Measurements from ENCODE around the gene CCNE1. TPM values are rescaled to one million over a fixed set of nuclear protein-coding genes. Genes with fewer than 3 reads are reported as not detected.

CCNE1 gene
- total and polyA plus RNA-seq, 2 of the 13 experiments (the other 11 are each of a cell fraction or from before 2014, with no cell fraction given) = 16.0 to 50.6 TPM

DNA sequence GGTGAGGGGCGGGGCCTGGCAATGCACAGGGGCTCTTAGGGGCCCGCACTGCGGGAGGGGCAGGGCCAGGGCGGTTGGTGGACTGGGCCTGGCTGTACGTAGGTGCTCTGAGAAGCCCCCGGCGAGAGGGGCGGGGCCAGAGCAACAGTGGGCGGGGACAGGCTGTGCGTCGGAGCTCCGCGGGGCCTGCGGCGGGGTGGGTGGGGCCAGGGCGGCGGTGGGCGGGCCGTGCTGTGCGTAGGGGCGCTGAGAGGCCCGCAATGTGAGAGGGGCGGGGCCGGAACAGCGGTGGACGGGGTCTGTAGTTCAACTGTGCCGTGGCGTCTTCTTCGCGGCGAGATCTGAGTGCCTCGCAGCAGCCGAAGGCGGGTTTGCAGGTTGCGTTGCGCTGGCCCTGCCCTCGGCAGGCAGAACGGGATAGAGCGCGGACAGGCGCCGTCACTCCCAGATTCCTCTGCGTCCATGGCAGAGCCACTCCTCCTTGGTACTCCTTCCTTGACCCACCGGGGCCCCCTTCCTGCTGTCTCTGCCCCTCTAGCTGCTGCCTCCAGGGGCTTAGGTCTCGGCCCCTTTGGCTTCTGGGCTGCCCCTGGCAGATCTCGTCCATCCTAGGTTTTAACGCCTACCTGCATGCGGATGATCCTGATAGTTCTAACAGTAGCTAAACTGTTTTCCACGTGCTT lies 33.2 kb downstream of the CCNE1 start (continued):
- 0 out of 2 replicates have a peak, but pooled peaks have one; percentile 32 for TF ChIP-seq MTA1 (CRISPR knock-in tag; IDR thresholded peaks at IDR 0.05; ENCODE audit: borderline replicate concordance)
- no peak for TF ChIP-seq ZNF770 (CRISPR knock-in tag; IDR thresholded peaks at IDR 0.05)
- TF ChIP-seq CEBPG (CRISPR knock-in tag; IDR thresholded peaks at IDR 0.05) = 0 out of 2 replicates have a peak, but pooled peaks have one; percentile 18
- no peak for TF ChIP-seq SOX6 (IDR thresholded peaks at IDR 0.05)
- peak; percentile 37; the same call in 1 of the 2 replicates for TF ChIP-seq SOX6 (CRISPR knock-in tag; IDR thresholded peaks at IDR 0.05)
- no peak for TF ChIP-seq ZNF407 (CRISPR knock-in tag; IDR thresholded peaks at IDR 0.05; ENCODE audit: not compliant biosample characterization)
- no peak for TF ChIP-seq ZMAT5 (CRISPR knock-in tag; IDR thresholded peaks at IDR 0.05; ENCODE audit: borderline replicate concordance, low read depth)
- TF ChIP-seq RARA (CRISPR knock-in tag; IDR thresholded peaks at IDR 0.05) = peak; percentile 46
- TF ChIP-seq, protein P1, sequence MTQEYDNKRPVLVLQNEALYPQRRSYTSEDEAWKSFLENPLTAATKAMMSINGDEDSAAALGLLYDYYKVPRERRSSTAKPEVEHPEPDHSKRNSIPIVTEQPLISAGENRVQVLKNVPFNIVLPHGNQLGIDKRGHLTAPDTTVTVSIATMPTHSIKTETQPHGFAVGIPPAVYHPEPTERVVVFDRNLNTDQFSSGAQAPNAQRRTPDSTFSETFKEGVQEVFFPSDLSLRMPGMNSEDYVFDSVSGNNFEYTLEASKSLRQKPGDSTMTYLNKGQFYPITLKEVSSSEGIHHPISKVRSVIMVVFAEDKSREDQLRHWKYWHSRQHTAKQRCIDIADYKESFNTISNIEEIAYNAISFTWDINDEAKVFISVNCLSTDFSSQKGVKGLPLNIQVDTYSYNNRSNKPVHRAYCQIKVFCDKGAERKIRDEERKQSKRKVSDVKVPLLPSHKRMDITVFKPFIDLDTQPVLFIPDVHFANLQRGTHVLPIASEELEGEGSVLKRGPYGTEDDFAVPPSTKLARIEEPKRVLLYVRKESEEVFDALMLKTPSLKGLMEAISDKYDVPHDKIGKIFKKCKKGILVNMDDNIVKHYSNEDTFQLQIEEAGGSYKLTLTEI (CRISPR knock-in tag; conservative IDR thresholded peaks at IDR 0.05) = no peak
- TF ChIP-seq, protein P2, sequence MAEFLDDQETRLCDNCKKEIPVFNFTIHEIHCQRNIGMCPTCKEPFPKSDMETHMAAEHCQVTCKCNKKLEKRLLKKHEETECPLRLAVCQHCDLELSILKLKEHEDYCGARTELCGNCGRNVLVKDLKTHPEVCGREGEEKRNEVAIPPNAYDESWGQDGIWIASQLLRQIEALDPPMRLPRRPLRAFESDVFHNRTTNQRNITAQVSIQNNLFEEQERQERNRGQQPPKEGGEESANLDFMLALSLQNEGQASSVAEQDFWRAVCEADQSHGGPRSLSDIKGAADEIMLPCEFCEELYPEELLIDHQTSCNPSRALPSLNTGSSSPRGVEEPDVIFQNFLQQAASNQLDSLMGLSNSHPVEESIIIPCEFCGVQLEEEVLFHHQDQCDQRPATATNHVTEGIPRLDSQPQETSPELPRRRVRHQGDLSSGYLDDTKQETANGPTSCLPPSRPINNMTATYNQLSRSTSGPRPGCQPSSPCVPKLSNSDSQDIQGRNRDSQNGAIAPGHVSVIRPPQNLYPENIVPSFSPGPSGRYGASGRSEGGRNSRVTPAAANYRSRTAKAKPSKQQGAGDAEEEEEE (CRISPR knock-in tag; IDR thresholded peaks at IDR 0.05; ENCODE audit: borderline replicate concordance) = no peak
- no peak for TF ChIP-seq ZNF891 (CRISPR knock-in tag; IDR thresholded peaks at IDR 0.05)
- TF ChIP-seq RBFOX2 (IDR thresholded peaks at IDR 0.05; ENCODE audit: low read depth, low read length) = peak; percentile 59
- TF ChIP-seq SP5 (CRISPR knock-in tag; IDR thresholded peaks at IDR 0.05; ENCODE audit: borderline replicate concordance, low read depth) = peak; percentile 69; the same call in 1 of the 2 replicates
- no peak for TF ChIP-seq RFXAP (CRISPR knock-in tag; IDR thresholded peaks at IDR 0.05; ENCODE audit: borderline replicate concordance)
